ENCODE data around the gene PRDM5. TPM values are rescaled to one million over a fixed set of nuclear protein-coding genes. Genes with fewer than 3 reads are reported as not detected.

Gene PRDM5
- total RNA-seq, 1 donor from 2014 or later, result 14.8 TPM

DNA sequence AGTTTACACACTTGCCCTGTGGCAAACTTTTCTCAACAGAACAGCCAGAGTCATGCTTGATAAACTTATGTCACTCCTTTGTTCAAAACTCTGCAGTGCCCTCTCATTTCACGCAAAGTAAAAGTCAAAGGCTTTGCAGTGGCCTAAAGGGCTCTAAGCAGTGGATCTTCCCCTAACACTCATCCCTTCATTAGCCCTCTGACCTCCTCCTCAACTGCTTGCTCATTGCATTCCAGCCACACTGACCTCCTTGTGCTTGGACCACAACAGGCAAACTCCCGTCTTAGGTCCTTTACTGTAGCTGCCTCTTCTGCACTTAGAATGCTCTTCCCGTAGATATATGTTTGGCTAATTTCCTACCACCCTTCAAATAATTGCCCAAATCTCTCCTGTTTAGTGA lies 5.6 kb downstream of the PRDM5 start:
- Histone ChIP-seq H3K36me3 (no peaks in the 10 kb centered on the region), H3K4me1 (peaks cover 36% of the 10 kb centered on the region), H3K27me3 (ENCODE audit: low read depth) (no peaks in the 10 kb centered on the region), H3K9me3 (no peaks in the 10 kb centered on the region), H3K27ac (no peak overlapping the region), H3K4me3 (no peak overlapping the region)
- intact Hi-C loops (cut with DNase I), result no loop called here
- TF ChIP-seq, protein P1, sequence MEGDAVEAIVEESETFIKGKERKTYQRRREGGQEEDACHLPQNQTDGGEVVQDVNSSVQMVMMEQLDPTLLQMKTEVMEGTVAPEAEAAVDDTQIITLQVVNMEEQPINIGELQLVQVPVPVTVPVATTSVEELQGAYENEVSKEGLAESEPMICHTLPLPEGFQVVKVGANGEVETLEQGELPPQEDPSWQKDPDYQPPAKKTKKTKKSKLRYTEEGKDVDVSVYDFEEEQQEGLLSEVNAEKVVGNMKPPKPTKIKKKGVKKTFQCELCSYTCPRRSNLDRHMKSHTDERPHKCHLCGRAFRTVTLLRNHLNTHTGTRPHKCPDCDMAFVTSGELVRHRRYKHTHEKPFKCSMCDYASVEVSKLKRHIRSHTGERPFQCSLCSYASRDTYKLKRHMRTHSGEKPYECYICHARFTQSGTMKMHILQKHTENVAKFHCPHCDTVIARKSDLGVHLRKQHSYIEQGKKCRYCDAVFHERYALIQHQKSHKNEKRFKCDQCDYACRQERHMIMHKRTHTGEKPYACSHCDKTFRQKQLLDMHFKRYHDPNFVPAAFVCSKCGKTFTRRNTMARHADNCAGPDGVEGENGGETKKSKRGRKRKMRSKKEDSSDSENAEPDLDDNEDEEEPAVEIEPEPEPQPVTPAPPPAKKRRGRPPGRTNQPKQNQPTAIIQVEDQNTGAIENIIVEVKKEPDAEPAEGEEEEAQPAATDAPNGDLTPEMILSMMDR (IDR thresholded peaks at IDR 0.05), result no peak
- DNase-seq (no peak), ATAC-seq (no peak)

DNA sequence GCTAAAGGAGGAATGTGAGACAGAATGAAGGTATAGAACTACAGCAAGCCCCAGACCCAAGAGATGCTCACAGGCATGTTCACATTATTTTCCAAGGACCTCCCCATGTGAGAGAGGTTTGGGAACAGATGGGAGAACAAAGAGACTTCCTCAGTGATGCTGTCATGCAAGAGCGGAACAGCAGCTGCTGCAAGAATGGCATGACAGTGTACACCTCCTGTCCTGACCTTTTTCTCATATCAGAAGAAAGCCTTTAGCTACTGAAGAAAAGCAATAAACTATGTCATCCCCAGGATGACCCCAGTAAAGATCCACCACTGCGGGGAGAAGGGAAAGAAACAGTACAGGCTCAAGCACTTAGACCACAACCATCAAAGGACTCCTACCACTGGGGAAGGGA lies 7.2 kb downstream of the PRDM5 start:
- Histone ChIP-seq H3K9me3 (no peaks in the 10 kb centered on the region), H3K27ac (no peak overlapping the region), H3K36me3 (no peaks in the 10 kb centered on the region), H3K27me3 (ENCODE audit: low read depth) (no peaks in the 10 kb centered on the region), H3K4me1 (peaks cover 23% of the 10 kb centered on the region), H3K4me3 (no peak overlapping the region)
- no peak for ATAC-seq
- no peak for DNase-seq
- intact Hi-C loops (cut with DNase I), result no loop called here
- TF ChIP-seq, protein P1 (IDR thresholded peaks at IDR 0.05), result no peak

DNA sequence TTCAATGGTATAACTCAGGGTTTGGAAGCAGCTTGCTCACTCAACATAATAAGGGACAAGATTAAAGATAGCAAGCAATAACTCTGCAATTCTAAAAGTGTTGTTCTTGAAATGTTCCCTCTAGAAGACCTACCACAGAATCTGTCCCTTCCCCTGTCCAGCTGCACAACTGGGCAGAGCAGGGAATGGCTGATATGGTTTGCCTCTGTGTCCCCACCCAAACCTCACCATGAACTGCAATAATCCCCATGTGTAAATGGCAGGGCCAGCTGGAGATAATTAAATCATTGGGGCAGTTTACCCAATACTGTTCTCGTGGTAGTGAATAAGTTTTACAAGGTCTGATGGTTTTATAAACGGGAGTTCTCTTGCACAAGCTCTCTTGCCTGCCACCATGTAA lies 19.1 kb downstream of the PRDM5 start:
- no peak for DNase-seq
- Histone ChIP-seq H3K4me3 (no peak overlapping the region), H3K9me3 (no peaks in the 10 kb centered on the region), H3K27ac (no peak overlapping the region), H3K4me1 (no peaks in the 10 kb centered on the region), H3K36me3 (no peaks in the 10 kb centered on the region), H3K27me3 (ENCODE audit: low read depth) (no peaks in the 10 kb centered on the region)
- ATAC-seq, result no peak
- intact Hi-C loops (cut with DNase I), result no loop called here
- TF ChIP-seq, protein P1 (IDR thresholded peaks at IDR 0.05), result no peak

DNA sequence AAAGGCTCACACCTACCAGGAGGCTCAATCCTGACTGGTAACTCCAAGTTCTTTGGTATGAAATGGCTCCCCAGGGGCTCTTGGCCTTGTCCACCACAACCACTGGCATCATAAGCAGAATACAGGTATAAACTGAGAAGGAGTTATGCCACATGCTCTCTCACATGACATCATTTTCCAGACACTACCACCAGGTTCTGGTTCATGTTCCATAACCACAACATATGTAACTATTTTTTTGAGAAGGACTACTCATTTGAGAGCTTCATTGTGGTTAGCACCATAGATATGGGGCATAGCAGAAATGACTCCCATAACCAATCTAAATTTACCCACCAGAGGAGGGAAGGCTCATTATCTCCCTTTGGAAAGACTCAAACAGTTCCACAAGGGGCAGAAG lies 19.6 kb downstream of the PRDM5 start:
- DNase-seq (no peak), ATAC-seq (no peak)
- Histone ChIP-seq H3K4me3 (no peak overlapping the region), H3K27ac (no peak overlapping the region), H3K9me3 (no peaks in the 10 kb centered on the region), H3K36me3 (no peaks in the 10 kb centered on the region), H3K4me1 (no peaks in the 10 kb centered on the region), H3K27me3 (ENCODE audit: low read depth) (no peaks in the 10 kb centered on the region)
- TF ChIP-seq, protein P1 (IDR thresholded peaks at IDR 0.05), result no peak
- intact Hi-C loops (cut with DNase I), result no loop called here

DNA sequence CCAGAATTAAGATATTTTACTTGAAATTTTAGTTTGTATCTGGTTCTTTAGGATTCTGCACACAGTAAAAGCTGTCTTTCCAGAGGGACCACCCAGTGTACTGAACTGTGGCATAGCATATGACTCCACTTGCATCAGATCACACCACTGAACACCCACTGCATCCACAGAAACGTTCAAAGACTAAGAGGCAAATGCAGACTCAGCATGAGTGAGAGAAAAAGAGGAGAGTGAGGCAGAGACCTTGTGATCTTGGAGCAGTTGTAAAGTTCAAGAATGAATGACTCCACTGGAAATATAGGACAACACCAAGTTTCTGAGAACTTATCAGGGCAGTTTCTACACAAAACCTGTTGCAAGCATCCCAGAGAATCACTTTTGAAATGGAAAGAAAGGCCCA lies 20.8 kb downstream of the PRDM5 start:
- TF ChIP-seq, protein P1 (IDR thresholded peaks at IDR 0.05), result no peak
- H3K4me1 ChIP-seq, result no peaks in the 10 kb centered on the region
- ATAC-seq (no peak), DNase-seq (no peak)
- H3K9me3 ChIP-seq, result no peaks in the 10 kb centered on the region
- intact Hi-C loops (cut with DNase I), result no loop called here
- no peak overlapping the region for H3K27ac ChIP-seq
- no peaks in the 10 kb centered on the region for H3K27me3 ChIP-seq (ENCODE audit: low read depth)
- no peaks in the 10 kb centered on the region for H3K36me3 ChIP-seq
- H3K4me3 ChIP-seq, result no peak overlapping the region

All from lower lobe of right lung (tissue), 2 donors.